Astrocyte (in vitro differentiated cells and primary cell): ENCODE data around the gene PNPLA3. TPM values are rescaled to one million over a fixed set of nuclear protein-coding genes. Genes with fewer than 3 reads are reported as not detected.

Source experiments
- DNase-seq: peaks from one replicate; pipeline ENCODE4 v3.0.0-alpha.2; 2010; ENCODE audit warnings: low read depth
- FAIRE-seq: peaks from 2 replicates; lab custom pipeline; 2011; peaks lifted over from hg19 to GRCh38; lab: Jason Lieb, UNC
- H2AFZ ChIP-seq: 2 replicates; pipeline ENCODE4 v1.6.0; 2012; ENCODE audit warnings: low read depth, low read length, inconsistent platforms
- H3K27ac ChIP-seq: 2 replicates; pipeline ENCODE4 v1.5.1; 2011; ENCODE audit warnings: low read depth, low read length, inconsistent platforms
- H3K27me3 ChIP-seq: 2 replicates; pipeline ENCODE4 v1.6.0; 2011; ENCODE audit warnings: low read length, inconsistent platforms; ENCODE audit not compliant: insufficient read depth
- H3K36me3 ChIP-seq: 2 replicates; pipeline ENCODE4 v1.5.1; 2011; ENCODE audit warnings: low read length, inconsistent platforms; ENCODE audit not compliant: insufficient read depth
- H3K4me1 ChIP-seq: 2 replicates; pipeline ENCODE4 v1.5.1; 2011; ENCODE audit warnings: low read length, inconsistent platforms; ENCODE audit not compliant: insufficient read depth
- H3K4me2 ChIP-seq: 2 replicates; pipeline ENCODE4 v1.6.0; 2012; ENCODE audit warnings: low read length, inconsistent platforms
- H3K4me3 ChIP-seq: 2 replicates; pipeline ENCODE4 v1.5.1; 2011; ENCODE audit warnings: low read depth, mild to moderate bottlenecking, low read length, inconsistent platforms; ENCODE audit not compliant: insufficient read depth
- H3K79me2 ChIP-seq: 2 replicates; pipeline ENCODE4 v1.6.0; 2012; ENCODE audit warnings: mild to moderate bottlenecking, low read length, inconsistent platforms; ENCODE audit not compliant: insufficient read depth
- H3K9ac ChIP-seq: 2 replicates; pipeline ENCODE4 v1.6.0; 2012; ENCODE audit warnings: mild to moderate bottlenecking, low read length, inconsistent platforms
- H3K9me3 ChIP-seq: 2 replicates; pipeline ENCODE4 v1.5.1; 2012; ENCODE audit warnings: low read depth, mild to moderate bottlenecking, low read length, inconsistent platforms; ENCODE audit not compliant: insufficient read depth
- H4K20me1 ChIP-seq: 2 replicates; pipeline ENCODE4 v1.6.0; 2012; ENCODE audit warnings: low read length, inconsistent platforms; ENCODE audit not compliant: insufficient read depth
- H3K27ac Mint-ChIP-seq: one replicate; pipeline ENCODE4 v1.8.0; 2021; ENCODE audit warnings: mild to moderate bottlenecking, mixed read lengths; ENCODE audit not compliant: unreplicated experiment
- H3K27me3 Mint-ChIP-seq: one replicate; pipeline ENCODE4 v1.8.0; 2021; ENCODE audit warnings: low read depth, mixed read lengths; ENCODE audit not compliant: unreplicated experiment
- H3K36me3 Mint-ChIP-seq: one replicate; pipeline ENCODE4 v1.8.0; 2021; ENCODE audit warnings: low read depth, mixed read lengths; ENCODE audit not compliant: unreplicated experiment
- H3K4me1 Mint-ChIP-seq: one replicate; pipeline ENCODE4 v1.8.0; 2021; ENCODE audit warnings: low read depth, mixed read lengths; ENCODE audit not compliant: unreplicated experiment
- H3K4me3 Mint-ChIP-seq: one replicate; pipeline ENCODE4 v1.8.0; 2021; ENCODE audit warnings: mild to moderate bottlenecking, moderate library complexity, mixed read lengths; ENCODE audit not compliant: unreplicated experiment
- H3K9me3 Mint-ChIP-seq: one replicate; pipeline ENCODE4 v1.8.0; 2021; ENCODE audit warnings: mild to moderate bottlenecking, mixed read lengths; ENCODE audit not compliant: unreplicated experiment
- EZH2 ChIP-seq: IDR thresholded peaks from 2 replicates; pipeline ENCODE4 v1.6.1; 2012; ENCODE audit warnings: mild to moderate bottlenecking, low read length, inconsistent platforms; ENCODE audit not compliant: insufficient read depth
- total RNA-seq: library from RNA; stranded (reverse); gene quantifications from 2 replicates; pipeline ENCODE4 v1.2.1, GENCODE V29; 2021
- TF ChIP-seq, protein P1 (sequence below): IDR thresholded peaks from 2 replicates; pipeline ENCODE4 v1.5.1; 2011; ENCODE audit warnings: low read depth, mild to moderate bottlenecking, inconsistent platforms, low read length, moderate library complexity; ENCODE audit not compliant: insufficient read depth

Gene PNPLA3
- total RNA-seq, 1 donor from 2014 or later: 10.8 TPM

DNA sequence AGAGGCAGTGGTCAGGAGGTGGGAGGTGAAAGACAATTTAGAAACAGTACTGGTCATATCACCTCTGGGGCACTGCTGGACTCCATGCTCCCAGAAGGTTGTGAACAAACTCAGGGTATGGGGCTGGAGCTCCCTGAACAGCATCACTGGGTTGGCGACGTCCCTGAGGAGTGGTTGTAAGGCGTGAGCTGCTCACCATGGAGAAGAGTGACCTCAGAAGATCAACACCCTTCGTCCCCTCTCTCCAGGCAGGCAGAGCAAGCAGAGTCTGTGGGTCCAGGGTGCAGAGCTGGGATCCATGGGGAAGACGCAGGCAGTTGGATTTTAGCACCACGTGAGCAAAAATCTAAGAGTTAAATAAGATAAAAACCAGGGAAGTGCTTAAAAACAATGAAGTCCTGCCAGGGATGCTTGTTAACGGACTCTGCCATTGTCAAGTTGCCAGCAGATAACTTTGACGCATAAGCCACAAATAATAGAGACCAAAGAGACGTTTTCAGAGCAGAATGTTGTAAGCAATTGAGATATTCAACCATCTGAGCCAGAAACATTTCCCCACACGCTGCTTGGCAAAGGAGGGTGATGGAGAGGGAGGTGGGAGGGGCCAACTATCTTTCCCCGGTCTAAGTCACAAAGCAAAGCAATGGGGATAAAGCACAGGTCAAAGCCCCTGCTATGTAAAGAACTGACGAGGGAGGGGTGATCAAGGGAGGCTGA, 45.4 kb upstream of the PNPLA3 start:
- no peak for DNase-seq

DNA sequence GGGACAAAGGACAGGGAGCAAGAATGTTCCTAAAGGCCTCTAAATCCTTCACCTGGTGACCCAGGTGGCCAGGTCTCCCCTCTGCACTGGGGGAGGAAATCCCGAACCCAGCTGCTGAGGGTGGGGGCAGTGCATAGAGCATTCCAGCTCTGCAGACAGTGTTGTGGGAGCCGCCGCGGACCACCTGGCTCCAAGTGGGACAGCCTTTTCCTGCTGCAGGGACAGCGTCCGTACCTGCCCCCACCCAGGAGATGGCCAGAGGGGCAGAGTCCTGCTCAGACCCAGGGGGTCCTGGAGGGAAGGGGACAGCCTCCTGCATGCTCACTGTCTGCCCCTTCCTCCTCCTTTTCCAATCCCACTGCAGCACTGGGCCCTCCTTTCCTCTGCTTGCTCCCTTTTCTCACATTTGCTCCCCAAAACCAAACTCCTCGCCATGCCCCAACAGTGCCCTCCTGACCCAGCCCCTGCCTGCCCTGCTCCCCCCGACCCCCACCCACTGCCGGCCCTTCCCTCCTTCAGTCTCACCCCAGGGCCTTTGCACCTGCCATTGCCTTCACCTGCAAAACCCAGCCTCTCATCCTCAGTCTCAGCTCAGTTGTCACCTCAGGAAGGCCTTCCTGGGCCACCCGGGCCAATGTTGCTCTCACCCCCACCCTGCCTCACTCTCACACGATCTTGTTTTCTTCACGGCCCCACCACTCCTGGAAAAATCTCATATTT, 44.6 kb upstream of the PNPLA3 start:
- Histone ChIP-seq H3K4me1 (no peaks in the 10 kb centered on the region), H3K4me2 (no peak overlapping the region), H3K36me3 (no peaks in the 10 kb centered on the region), H3K79me2 (no peaks in the 10 kb centered on the region), H2AFZ (no peak overlapping the region), H3K27me3 (peaks cover 8% of the 10 kb centered on the region), H3K9ac (no peak overlapping the region), H3K4me3 (no peak overlapping the region), H3K9me3 (no peaks in the 10 kb centered on the region), H3K27ac (no peak overlapping the region), H4K20me1 (no peaks in the 10 kb centered on the region)
- Mint-ChIP-seq H3K27ac (no peak overlapping the region), H3K36me3 (peaks cover 2% of the 10 kb centered on the region), H3K9me3 (peaks cover 5% of the 10 kb centered on the region), H3K4me1 (no peaks in the 10 kb centered on the region), H3K4me3 (no peak overlapping the region), H3K27me3 (peaks cover 54% of the 10 kb centered on the region)
- FAIRE-seq (no peak), DNase-seq (no peak)
- no peak for TF ChIP-seq EZH2
- TF ChIP-seq, protein P1, sequence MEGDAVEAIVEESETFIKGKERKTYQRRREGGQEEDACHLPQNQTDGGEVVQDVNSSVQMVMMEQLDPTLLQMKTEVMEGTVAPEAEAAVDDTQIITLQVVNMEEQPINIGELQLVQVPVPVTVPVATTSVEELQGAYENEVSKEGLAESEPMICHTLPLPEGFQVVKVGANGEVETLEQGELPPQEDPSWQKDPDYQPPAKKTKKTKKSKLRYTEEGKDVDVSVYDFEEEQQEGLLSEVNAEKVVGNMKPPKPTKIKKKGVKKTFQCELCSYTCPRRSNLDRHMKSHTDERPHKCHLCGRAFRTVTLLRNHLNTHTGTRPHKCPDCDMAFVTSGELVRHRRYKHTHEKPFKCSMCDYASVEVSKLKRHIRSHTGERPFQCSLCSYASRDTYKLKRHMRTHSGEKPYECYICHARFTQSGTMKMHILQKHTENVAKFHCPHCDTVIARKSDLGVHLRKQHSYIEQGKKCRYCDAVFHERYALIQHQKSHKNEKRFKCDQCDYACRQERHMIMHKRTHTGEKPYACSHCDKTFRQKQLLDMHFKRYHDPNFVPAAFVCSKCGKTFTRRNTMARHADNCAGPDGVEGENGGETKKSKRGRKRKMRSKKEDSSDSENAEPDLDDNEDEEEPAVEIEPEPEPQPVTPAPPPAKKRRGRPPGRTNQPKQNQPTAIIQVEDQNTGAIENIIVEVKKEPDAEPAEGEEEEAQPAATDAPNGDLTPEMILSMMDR: no peak

More for the DNA sequence above, 45.4 kb upstream of the PNPLA3 start:
- H3K9me3 Mint-ChIP-seq: peaks cover 5% of the 10 kb centered on the region
- TF ChIP-seq, protein P1: no peak
- no peak for TF ChIP-seq EZH2
- no peaks in the 10 kb centered on the region for H3K9me3 ChIP-seq
- no peaks in the 10 kb centered on the region for H3K79me2 ChIP-seq
- no peak overlapping the region for H3K9ac ChIP-seq
- H3K27me3 Mint-ChIP-seq: peaks cover 61% of the 10 kb centered on the region
- H3K36me3 ChIP-seq: no peaks in the 10 kb centered on the region
- H3K4me2 ChIP-seq: no peak overlapping the region
- H3K27ac ChIP-seq: no peak overlapping the region
- no peak overlapping the region for H3K4me3 Mint-ChIP-seq
- H3K4me1 ChIP-seq: no peaks in the 10 kb centered on the region
- H3K4me3 ChIP-seq: no peak overlapping the region
- H3K27me3 ChIP-seq: peaks cover 8% of the 10 kb centered on the region
- no peak overlapping the region for H3K27ac Mint-ChIP-seq
- no peaks in the 10 kb centered on the region for H4K20me1 ChIP-seq
- no peaks in the 10 kb centered on the region for H3K4me1 Mint-ChIP-seq
- FAIRE-seq: no peak
- H2AFZ ChIP-seq: no peak overlapping the region
- H3K36me3 Mint-ChIP-seq: peaks cover 2% of the 10 kb centered on the region
